ENCODE results near the gene MORF4L1.
"Not testable (repeated sequence)": the region's sequence is repeated elsewhere in the genome, so short reads cannot be mapped to it uniquely, and the experiment has no call there.

The MORF4L1 gene, protein sequence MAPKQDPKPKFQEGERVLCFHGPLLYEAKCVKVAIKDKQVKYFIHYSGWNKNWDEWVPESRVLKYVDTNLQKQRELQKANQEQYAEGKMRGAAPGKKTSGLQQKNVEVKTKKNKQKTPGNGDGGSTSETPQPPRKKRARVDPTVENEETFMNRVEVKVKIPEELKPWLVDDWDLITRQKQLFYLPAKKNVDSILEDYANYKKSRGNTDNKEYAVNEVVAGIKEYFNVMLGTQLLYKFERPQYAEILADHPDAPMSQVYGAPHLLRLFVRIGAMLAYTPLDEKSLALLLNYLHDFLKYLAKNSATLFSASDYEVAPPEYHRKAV

DNA sequence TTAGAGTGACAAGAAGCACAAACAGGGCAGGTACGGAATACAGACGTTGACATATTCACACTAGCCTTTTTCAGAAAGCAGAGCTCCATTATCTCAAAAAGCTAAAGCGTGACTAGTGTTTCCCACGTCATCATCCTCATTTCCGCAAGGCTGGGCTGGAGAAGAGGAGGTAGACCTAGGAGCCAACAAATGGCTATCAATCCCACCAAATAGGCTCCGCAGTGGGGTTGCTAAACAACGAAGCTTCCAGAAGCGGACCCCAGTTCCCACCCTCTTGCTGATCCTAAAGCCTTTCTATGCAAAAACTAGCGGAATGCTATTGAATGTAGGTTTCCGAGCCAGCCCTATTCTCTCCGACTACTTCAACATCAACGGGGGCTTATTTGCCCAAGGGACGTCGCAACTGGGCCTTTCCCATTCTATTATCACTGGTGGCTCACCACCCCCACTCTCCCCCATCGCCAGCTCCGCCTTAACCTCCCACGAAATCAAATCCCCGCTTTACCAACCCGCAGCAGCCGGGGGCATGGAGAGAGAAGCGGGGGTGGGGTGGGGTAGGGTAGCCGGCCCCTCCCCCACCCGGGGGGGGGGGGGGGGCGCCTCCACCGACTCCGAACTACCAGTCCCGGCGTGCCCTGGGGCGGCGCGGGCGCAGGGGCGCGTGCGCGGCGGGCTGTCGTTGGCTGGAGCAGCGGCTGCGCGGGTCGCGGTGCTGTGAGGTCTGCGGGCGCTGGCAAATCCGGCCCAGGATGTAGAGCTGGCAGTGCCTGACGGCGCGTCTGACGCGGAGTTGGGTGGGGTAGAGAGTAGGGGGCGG lies at the start of gene MORF4L1:
Gene MORF4L1 (plus strand): TSS at position 736 of the 817 bp plus-strand sequence. CDS start 128 bp downstream, outside the sequence.
- DNase-seq = peak; percentile 97

- DNase-seq = no peak
Observed at GRCh38 chr15:78828920-78829319, 43.8 kb upstream of the MORF4L1 start.

DNA sequence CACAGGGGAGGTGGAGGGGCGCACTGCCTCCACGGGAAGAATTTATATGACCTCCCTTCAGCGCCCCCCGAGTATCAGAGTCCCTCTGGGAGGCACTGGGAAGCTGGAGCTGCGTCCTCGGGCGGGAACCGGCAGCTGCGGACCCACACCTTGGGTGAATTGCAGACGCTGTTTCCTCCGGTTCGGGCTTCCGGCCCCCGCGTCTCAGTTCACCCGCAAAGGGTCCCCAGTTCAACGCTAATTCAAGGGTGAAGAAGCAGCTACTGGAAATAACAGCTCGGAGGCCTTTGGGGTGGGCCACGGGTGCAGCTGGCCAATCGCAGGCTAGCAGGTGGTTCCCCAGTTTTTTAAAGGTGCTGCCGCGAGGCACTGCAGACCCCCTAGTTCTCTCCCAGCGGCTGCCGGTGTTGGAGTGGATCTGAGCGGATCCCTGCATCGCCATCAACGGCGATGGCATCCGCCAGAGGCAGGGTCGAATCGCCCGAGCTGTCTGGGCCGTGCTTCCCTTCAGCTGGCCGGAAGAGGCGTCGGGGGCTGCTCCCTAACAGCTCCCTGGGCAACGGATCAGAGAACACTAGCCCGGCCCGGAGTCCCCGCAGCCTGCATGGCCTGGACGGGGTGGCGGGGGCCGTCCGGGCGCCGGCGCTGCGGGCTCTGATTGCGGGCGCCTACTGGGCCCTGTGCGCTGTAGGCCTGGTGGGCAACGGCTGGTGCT lies 42.0 kb upstream of the MORF4L1 start:
- DNase-seq = no peak

- no peak for DNase-seq
Observed at GRCh38 chr15:78831229-78832207, 41.2 kb upstream of the MORF4L1 start.

DNA sequence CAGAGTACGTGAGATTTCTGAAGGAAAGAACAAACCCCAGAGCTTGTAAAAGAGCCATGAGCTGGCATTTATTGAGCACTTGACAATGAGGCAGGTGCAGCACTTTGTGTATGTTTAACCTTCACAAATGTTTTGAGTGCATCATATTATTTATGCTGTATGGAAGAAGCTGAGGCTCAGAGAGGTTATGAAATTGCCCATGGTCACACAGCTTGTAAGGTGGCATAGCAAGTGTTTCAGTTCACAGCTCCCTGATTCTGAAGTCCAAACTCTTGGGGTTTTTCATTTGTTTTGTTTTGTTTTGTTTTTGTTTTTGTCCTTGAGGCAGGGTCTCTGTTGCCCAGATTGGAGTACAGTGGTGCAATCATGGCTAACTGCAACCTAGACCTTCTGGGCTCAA lies 36.4 kb upstream of the MORF4L1 start:
- DNase-seq = no peak

GRCh38 chr15:78837131-78837530 lies 35.6 kb upstream of the MORF4L1 start:
- DNase-seq = no peak

- DNase-seq = no peak
Observed at GRCh38 chr15:78837543-78837942, 35.1 kb upstream of the MORF4L1 start.

- DNase-seq = no peak
Observed at GRCh38 chr15:78838489-78838888, 34.2 kb upstream of the MORF4L1 start.

GRCh38 chr15:78839151-78839550 lies 33.5 kb upstream of the MORF4L1 start:
- DNase-seq = not testable (repeated sequence)

- DNase-seq = no peak
Observed at GRCh38 chr15:78840661-78841375, 31.9 kb upstream of the MORF4L1 start.

- DNase-seq = no peak
Observed at GRCh38 chr15:78841376-78841706, 31.3 kb upstream of the MORF4L1 start.

GRCh38 chr15:78841891-78842290 lies 30.8 kb upstream of the MORF4L1 start:
- no peak for DNase-seq

DNA sequence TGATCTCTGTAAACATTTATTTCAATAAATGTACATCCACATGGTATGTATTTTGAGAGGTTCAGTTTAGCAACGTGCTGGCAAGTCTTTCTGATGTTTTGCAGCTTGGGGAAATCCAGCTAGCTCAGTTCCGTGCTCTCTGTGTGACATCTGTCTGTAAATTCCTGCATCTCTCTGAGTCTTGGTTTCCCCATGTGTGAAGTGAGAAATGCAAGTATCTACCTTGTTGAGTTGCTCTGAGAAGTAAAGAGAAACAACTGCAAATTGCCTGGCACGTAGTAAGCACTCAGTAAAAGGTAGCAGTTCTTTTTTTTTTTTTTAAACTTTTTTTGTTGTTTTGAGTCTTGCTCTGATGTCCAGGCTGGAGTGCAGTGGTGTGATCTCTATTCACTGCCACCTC lies 30.2 kb upstream of the MORF4L1 start:
- DNase-seq = no peak

- not testable (repeated sequence) for DNase-seq
Observed at GRCh38 chr15:78846906-78847305, 25.8 kb upstream of the MORF4L1 start.

DNA sequence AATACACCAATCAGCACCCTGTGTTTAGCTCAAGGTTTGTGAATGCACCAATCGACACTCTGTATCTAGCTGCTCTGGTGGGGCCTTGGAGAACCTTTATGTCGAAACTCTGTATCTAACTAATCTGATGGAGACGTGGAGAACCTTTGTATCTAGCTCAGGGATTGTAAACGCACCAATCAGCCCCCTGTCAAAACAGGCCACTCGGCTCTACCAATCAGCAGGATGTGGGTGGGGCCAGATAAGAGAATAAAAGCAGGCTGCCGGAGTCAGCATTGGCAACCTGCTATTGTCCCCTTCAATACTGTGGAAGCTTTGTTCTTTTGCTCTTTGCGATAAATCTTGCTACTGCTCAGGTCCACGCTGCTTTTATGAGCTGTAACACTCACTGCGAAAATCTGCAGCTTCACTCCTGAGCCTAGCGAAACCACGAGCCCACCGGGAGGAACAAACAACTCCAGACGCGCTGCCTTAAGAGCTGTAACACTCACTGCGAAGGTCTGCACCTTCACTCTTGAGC lies 25.2 kb upstream of the MORF4L1 start:
- DNase-seq = not testable (repeated sequence)

GRCh38 chr15:78850352-78850751 lies 22.3 kb upstream of the MORF4L1 start:
- DNase-seq = no peak

DNA sequence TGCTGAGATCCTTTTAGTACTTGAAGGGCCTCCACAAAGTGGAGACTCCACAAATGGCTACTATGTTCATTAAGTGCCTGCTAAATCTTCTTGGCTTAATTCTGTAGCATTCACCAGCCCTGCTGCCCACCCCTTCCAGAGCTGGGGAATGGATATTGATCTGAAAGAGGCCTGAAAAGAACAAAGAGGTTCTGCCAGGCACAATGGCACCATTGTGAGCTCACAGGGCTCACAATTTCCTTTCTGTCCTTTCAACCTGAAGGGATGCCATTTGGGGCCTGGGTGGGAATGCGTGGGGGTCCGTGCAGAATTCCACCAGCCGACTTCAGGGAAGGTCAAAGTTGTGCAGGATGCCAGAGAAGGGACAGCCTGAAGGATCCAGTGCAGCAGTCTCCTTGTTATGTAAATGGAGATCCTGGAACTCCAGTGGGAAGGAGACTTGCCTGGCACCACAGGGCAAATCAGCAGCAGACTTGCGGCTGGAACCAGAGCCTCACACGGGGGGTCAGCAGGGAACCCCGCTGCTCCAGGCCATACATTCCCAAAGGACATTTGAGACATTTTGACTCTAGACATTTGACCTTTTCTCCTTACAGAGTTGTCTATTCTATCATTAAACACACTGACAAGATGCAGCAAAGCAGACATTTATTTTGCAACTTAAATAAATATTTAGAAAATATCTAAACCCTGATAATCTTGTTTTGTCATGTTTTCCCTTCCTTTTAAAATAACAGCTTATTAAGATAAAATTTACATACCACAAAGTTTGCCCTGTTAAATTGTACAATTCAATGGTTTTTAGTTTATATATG lies 21.5 kb upstream of the MORF4L1 start:
- no peak for DNase-seq

DNA sequence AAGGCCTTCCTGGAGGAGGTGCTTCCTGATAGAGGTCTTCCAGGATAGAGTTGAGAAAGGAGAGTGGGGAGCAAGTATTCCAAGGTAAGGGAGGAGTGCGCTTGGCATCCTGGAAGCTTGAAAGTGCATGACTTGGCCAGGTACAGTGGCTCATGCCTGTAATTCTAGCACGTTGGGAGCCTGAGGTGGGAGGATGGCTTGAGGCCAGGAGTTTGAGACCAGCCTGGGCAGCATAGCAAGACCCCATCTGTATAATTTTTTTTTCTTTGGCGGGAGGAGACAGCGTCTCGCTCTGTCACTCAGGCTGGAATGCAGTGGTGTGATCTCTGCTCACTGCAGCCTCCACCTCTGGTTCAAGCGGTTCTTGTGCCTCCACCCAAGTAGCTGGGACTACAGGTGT lies 19.2 kb upstream of the MORF4L1 start:
- no peak for DNase-seq

DNA sequence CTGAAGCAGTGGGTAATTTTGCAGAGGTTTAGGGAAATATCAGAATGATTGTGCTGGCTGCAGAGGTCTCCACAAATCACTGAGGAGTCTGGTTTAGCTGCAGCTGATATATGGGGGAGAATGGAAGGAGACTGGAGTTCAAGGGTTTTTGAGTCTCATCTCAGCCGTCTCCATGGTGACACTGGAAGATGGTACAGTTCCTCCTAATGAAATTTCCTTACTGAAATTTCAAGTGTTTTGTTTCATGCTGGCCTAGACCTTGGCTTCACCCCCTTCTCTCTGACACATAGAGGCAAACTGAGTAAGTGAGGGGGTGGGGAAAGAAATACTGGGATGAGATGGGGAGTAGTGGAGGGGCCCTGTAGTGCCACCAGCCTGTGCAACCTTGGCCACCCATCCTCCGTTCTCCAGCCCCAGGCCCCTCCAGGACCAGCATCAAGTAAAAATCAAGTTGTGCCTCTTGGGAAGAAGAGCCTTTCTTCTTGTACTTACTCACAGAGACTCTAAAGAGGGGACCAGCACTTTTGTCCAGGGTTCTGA lies 17.8 kb upstream of the MORF4L1 start:
- DNase-seq = no peak

GRCh38 chr15:78855746-78856145 lies 16.9 kb upstream of the MORF4L1 start:
- no peak for DNase-seq
